ENCODE results near the gene GAREM1.

Gene GAREM1

GRCh38 chr18:32425466-32425865, 45.2 kb downstream of the GAREM1 start:
- DNase-seq (ENCODE audit: low read depth), result peak; percentile 91

- DNase-seq (ENCODE audit: low read depth), result peak; percentile 69
Measured at GRCh38 chr18:32424696-32425095, 46.0 kb downstream of the GAREM1 start.

- DNase-seq (ENCODE audit: low read depth), result no peak
Measured at GRCh38 chr18:32422978-32423740, 47.5 kb downstream of the GAREM1 start.

GRCh38 chr18:32422201-32422600, 48.5 kb downstream of the GAREM1 start:
- DNase-seq (ENCODE audit: low read depth), result no peak

GRCh38 chr18:32420084-32420750, 50.5 kb downstream of the GAREM1 start:
- DNase-seq (ENCODE audit: low read depth), result no peak

- DNase-seq (ENCODE audit: low read depth), result no peak
Measured at GRCh38 chr18:32418148-32418547, 52.5 kb downstream of the GAREM1 start.

- DNase-seq (ENCODE audit: low read depth), result no peak
Measured at GRCh38 chr18:32405588-32405987, 65.1 kb downstream of the GAREM1 start.

- DNase-seq (ENCODE audit: low read depth), result no peak
Measured at GRCh38 chr18:32401621-32402020, 69.1 kb downstream of the GAREM1 start.

- no peak for DNase-seq (ENCODE audit: low read depth)
Measured at GRCh38 chr18:32393407-32393806, 77.3 kb downstream of the GAREM1 start.

- no peak for DNase-seq (ENCODE audit: low read depth)
Measured at GRCh38 chr18:32391126-32391525, 79.6 kb downstream of the GAREM1 start.

GRCh38 chr18:32389858-32390257, 80.8 kb downstream of the GAREM1 start:
- DNase-seq (ENCODE audit: low read depth), result no peak

GRCh38 chr18:32389191-32389590, 81.5 kb downstream of the GAREM1 start:
- no peak for DNase-seq (ENCODE audit: low read depth)

- peak; percentile 12 for DNase-seq (ENCODE audit: low read depth)
Measured at GRCh38 chr18:32386471-32386870, 84.2 kb downstream of the GAREM1 start.

- DNase-seq (ENCODE audit: low read depth), result peak; percentile 99
Measured at GRCh38 chr18:32383050-32383819, 87.4 kb downstream of the GAREM1 start.

- no peak for DNase-seq (ENCODE audit: low read depth)
Measured at GRCh38 chr18:32381761-32382160, 88.9 kb downstream of the GAREM1 start.

GRCh38 chr18:32380559-32380958, 90.1 kb downstream of the GAREM1 start:
- DNase-seq (ENCODE audit: low read depth), result peak; percentile 32

- peak; percentile 82 for DNase-seq (ENCODE audit: low read depth)
Measured at GRCh38 chr18:32379891-32380290, 90.8 kb downstream of the GAREM1 start.

- DNase-seq (ENCODE audit: low read depth), result peak; percentile 98
Measured at GRCh38 chr18:32378705-32379104, 92.0 kb downstream of the GAREM1 start.

GRCh38 chr18:32373995-32374394, 96.7 kb downstream of the GAREM1 start:
- peak; percentile 67 for DNase-seq (ENCODE audit: low read depth)

- DNase-seq (ENCODE audit: low read depth), result no peak
Measured at GRCh38 chr18:32373505-32373904, 97.2 kb downstream of the GAREM1 start.

GRCh38 chr18:32372381-32373061, 98.2 kb downstream of the GAREM1 start:
- DNase-seq (ENCODE audit: low read depth), result no peak

- DNase-seq (ENCODE audit: low read depth), result no peak
Measured at GRCh38 chr18:32372047-32372380, 98.7 kb downstream of the GAREM1 start.

Measured in amniotic epithelial cell (primary cell).